DMS 273 treated with DMSO at 0.1 percent for 48 hours (cell line): ENCODE measurements around the gene DEFB131A.
"Not testable (repeated sequence)": the region's sequence is repeated elsewhere in the genome, so short reads cannot be mapped to it uniquely, and the experiment has no call there.

Source experiments
- DNase-seq: peaks from one replicate; lab custom pipeline; 2025; lab: John Stamatoyannopoulos, UW

Gene DEFB131A

DNA sequence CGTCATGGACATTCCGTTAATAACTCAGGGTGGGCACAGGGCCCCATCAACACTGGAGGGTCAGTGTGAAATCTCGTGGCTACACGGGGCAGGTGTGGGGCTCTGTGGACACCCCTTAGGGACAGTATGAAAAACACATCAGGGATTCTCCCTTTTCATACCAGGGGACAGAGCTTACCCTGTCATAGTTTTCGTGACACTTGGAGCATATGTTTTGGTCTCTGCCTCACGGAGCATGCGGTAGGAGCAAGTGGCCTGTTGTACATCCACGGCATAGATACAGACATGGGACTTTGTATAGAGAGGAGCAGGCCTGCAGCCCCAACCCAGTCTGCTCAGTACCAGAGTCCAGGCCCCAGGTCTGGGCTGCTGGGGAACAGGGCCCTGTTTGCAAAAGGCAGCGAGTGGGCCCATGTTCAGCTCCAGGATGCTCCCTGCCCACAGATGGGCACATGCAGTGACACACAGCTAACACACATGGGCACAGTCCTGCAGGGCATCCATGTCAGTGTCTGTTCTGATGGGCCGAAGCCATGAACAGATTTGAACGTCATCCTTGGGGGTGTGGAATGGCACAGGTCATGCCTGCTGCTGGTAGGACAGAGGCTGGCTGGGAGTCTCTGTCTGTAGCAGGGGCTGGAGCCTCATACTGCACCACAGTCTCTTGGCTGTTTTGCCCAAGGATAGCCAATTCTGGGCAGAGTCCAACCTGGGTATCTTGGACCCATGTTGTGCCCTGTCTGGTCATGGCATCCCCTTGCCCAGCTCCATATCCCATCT lies 50.2 kb downstream of the DEFB131A start:
- DNase-seq = not testable (repeated sequence)

DNA sequence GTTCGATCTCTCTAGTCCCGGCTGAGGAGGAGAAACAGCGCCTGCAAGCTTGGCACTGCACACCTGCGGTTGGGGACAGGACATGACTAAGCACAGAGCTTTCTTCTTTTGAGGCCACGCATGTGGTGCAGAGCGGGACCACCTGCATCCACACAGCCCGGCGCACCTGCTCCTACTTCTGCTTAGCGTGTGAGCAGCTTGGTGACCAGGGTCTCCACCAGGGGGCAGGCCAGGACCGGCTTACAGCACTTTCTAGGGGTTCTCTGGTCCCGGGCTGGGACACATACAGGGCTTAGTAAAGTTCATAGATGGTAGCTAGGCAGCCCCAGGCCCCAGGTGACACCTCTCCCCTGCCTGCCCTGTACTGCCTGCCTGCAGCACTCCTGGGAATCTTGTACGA lies 51.2 kb downstream of the DEFB131A start:
- not testable (repeated sequence) for DNase-seq

DNA sequence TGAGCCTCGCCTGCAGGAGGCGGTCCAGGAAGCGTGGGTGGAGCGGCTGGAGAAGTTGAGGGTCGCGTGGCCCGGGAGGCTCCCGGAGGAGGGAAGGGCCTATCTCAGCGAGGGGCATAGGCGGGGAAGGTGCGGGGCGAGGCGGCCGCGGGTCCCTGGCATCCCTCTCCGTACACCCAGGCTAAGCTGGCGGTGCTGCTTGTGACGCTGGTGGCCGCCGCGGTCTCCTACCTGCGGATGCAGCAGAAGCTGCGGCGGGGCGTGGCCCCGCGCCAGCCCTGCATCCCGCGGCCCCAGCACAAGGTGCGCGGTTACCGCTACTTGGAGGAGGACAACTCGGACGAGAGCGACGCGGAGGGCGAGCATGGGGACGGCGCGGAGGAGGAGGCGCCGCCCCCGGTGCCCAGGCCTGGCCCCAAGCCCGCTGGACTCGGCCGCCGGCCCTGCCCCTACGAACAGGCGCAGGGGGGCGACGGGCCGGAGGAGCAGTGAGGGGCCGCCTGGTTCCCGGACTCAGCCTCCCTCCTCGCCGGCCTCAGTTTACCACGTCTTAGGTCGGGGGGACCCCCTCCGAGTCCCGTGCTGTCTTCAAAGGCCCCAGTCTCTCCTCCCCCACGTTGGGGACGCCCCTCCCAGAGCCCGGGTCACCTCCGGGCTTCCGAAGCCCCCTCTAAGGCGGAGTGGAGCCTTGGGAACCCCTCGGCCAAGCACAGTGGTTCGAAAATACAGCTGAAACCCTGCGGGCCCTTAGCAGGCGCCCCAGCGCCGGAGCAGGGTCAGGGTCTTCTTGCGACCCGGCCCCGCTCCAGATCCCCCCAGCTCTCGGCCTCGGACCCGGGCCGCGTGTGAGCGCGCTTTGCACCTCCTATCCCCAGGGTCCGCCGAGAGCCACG lies 53.6 kb downstream of the DEFB131A start:
- DNase-seq = not testable (repeated sequence)

DNA sequence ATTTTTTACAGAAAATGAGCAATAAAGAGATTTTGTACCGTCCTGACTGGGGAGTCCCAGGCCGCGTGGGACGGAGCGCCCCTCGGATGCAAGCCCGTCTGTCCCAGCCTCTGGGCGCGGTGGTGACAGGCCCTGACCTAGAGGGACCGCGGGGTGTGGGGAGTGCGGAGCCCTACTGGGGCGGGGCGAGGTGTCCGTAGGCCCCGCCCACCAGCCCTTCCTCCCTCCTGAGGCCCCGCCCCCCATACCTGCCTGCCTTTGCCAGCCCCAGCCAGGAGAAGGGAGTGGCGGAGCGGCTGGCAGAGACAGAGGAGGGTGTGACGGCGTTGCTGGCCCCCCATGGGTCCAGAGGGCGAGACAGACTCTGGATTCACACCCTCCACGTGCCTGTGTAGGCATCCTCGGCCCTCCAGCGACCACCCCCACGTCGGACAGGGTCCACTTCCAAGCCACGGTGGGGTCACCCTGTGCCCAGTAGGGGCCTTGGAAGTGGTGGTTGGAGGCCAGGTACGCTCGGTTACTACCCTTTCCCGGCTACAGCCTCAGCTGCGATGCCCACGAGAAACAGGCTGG lies 54.3 kb downstream of the DEFB131A start:
- DNase-seq = not testable (repeated sequence)

DNA sequence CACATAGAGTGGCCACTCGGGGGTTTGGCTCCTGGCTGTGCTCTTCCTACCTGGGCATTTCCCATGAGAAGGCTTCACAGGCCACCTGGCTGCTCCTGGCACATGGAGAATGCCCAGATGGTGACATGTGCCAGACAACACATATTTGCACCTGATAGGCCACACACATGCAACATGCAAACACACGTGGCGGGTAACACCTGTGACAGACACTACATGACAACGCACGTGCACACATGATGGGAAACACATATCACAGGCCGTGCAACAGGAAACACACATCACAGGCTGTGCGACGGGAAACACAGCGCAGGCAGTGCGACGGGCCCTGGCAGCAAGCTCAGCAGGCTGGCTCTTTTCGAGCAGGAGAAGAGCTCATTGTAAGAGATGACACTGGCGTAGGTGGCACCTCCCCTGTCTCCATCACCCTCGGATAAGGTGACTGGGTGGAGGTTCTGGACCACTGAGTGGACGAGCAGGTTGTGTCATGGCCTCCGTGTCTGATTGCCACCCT lies 55.8 kb downstream of the DEFB131A start:
- DNase-seq = not testable (repeated sequence)
